ENCODE measurements around the gene CRTC1.

CRTC1 gene

DNA sequence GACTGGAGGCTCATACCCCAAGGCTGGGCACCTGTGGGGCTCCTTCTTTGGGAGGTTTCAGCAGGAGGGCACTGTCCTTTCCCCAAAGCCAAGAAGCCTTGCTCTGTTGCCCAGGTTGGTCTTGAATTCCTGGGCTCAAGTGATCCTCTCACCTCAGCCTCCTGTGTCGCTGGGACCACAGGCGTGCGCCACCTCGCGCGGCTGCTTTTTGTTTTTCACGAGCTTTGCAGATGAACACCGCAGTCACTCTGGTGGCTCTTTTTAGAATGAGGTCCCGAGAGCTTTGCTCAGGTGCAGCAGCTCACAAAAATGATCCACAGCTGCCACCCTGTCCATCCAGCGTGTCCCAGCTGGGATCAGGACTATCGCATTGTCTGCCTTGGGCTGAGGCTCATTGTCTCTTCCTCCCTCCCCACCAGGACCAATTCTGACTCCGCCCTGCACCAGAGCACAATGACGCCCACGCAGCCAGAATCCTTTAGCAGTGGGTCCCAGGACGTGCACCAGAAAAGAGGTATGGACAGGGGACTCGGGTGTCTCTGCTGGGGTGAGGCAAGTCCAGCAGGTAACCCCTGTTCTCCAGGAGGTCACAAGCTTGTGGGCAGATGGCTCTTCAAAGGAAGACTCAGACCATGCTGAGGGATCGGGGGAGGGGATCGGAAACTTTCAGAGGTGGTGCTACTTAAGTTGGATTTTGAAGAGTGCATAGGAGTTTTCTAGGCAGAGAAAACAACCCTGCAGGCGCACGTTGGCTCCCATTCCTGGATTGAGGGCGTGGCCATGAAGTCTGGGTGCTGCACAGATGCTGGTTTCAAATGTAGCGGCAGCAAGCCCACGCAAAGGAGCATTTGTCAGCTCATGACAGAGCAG lies 66.1 kb downstream of the CRTC1 start:
- no peak for DNase-seq (ENCODE audit: low read depth)

DNA sequence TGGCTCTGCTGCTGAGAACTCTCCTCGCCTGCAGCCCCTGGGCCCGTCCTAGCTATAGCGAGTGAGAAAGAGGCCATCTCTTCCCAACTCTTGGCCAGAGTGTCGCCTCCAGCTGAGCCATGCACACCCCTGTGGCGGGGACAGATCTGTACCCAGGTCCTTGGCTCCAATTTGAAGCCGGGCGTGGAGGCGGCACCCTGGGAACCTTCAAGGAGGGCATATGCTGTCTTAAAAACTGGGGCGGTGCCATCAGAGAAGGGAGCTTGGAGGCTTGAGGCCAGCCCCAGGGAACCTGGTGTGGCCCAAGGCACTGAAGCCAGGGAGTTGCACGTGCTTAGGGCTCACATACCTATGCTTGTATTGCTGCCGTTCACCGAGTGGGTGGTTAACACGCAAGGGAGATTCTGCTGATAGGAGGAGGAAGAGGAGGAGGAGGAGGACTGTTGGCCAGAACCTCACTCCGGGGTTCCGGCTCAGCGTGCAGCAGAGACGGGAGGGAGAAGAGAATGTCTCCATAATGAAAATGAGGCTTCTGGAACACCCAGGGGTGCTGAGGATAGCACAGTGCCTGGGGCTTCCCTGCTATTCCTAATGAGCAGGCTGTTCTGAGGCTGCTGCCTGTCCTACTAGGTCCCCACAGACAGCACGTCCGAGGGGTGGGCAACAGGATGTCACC lies 67.0 kb downstream of the CRTC1 start:
- no peak for DNase-seq (ENCODE audit: low read depth)

DNA sequence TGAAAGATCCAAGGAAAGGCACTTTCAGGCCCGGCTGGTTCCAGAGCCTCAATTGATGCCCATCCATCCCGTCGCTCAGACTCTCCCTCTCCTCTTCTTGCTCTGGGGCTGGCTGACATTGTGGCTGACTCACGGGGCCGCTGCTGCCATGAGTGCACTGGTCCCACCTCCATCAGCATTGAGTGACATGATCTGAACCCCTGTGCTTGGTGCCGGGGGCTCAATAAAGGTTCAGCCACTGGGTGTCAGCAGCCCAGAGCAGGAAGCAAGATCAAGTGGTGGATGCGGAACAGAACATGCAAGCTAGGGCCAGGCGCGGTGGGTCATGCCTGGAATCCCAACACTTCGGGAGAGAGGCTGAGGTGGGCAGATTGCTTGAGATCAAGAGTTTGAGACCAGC lies 68.1 kb downstream of the CRTC1 start:
- no peak for DNase-seq (ENCODE audit: low read depth)

DNA sequence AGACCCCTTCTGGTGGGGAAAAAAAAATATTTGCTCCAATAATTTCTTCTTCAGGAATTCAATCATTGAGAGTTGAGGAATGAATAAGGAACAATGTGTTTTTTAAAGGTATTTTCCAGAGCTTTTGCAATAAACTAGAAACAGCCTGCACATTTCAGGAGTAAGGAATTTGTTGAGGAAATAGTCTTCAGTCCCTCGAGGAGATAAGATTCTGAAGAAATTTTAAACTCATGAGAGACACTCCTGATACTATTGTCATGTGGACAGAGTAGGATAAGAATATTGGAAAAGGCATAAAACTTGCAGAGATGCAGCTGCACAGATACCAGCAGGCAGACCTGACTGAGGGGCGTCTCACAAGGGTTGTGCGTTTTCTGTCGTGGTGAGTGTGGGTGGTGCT lies 71.0 kb downstream of the CRTC1 start:
- no peak for DNase-seq (ENCODE audit: low read depth)

DNA sequence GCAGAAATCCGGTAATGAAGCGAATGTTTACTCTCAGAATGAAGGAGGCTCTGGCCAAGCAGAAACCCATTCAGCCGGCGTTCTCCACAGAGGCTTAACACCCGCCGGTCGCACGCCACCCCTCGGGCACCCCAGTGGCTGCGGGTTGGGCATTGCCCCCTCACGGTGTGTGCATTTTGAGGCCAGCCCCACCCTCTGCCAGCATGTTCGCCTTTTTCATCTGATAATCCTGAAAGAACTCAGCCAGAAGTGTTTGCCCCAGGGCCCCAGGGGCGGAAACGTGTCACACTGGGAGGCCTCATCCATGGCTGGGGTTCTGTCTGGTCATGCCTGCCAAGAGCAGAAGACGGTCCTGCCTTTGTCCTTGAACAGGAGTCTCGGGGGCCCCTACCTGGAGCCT lies 73.4 kb downstream of the CRTC1 start:
- no peak for DNase-seq (ENCODE audit: low read depth)

DNA sequence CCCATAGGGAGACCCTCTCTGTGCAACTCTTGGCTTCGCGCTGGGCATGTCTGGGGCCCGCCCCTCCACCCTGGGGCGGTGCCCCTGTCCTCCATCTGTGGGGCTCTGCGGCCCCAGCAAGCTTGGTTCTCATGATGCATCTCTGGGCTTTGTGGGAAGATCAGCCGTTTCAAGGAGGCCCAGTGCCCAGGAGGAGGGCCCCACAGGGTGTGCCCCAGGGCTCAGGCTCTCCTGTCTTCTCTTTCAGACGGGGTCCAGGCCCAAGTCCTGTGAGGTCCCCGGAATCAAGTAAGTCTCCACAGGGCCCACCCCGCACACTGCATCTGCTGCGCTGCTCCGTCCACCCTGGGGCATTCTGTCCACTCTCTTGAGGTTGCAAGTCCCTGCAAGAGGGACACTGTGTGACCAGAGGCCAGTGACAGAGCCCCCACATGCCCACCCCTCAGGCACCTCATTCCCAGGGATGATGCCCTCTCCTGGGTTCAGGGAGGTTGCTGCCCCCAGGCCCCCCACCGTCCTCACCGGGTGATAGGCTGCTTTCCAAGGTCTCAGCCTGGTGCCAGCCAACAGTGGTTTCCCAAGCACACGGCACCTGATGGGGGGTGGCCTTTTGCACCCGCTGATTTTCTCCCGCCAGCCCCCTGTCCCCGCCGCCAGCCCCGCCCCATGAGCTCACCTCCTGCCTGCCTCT lies 76.0 kb downstream of the CRTC1 start:
- no peak for DNase-seq (ENCODE audit: low read depth)

DNA sequence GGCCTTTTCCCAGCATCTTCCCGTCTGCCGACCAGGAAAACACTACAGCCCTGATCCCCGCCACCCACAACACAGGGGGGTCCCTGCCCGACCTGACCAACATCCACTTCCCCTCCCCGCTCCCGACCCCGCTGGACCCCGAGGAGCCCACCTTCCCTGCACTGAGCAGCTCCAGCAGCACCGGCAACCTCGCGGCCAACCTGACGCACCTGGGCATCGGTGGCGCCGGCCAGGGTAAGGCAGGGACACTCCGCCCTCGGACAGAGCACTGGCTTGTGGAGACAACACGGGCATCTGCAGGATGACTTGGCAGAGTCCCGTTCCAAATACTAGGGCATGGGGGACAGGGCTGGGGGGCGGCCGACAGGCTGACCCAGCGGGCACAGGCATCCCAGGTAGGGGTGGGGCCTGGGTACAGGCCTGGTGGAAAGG lies 76.5 kb downstream of the CRTC1 start:
- DNase-seq (ENCODE audit: low read depth) = no peak

DNA sequence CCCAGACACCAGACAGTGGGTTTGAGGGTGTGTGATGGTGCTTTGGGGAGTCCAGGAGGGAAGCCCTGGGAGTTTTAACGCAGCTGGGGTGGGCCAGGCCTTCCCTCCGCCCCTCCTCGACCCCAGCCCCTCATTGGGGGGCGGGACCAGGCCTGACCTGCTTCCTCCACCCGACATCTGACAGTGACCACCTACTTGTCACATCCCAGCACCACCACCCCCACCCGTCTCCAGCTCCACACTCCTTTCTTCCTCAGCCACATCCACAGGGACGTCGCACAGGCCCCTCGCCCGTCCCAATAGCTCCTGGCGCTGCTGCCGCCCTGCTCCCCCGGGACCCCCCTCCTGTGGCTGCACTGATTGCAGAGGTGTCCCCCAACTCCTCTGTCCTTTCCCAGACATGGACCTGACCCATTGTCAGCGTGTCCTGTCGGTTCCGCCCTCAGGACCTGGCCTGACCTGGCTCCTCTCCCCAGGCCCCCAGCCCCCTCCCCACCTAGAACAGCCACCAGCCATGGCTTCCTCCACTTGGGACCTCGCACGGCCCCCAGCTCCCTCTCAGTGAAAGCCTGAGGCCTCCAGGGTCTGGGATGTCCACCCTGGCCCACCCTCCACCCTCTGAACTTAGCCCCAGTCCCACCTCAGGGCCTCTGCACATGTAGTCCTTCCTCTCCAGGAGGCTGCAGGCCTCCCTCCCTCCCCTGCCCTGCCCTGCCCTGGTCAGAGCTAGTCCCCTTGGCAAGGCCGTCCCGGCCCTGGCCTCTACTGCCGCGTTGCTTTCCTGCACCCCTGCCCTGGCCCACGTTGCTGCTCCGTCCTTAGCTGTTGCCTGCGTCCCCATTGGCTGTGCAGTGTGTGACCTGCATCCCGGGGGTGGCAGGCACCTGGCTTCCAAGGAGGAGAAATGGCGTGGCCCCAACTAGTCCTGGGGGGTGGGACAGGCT lies 77.2 kb downstream of the CRTC1 start:
- no peak for DNase-seq (ENCODE audit: low read depth)

DNA sequence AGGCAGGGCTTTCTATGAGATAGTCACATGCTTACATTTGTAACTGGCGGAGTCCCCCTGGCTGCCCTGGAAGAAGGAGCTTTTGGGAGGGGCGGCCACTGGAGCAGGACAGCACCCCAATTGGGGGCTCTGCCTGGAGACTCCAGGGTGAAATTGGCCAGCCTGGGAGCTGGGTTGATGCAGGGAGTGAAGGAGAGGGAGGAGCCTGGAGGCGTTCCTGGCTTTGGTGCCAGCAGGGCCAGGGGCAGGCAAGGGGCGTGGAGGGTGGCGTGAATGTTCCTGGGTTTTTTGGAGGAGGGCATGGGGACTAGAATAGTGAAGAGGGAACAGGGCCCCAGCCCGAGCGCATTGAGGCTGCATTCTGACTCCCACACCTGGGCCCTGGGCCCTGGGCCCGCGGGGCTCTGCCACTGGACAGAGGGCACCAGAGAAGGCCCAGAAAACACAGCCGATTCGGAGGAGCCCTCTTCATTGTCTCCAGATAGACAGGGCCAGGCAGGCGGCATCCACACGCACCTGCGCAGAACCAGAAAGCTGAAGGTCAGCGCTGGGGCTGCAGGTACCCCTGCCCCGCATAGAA lies 78.1 kb downstream of the CRTC1 start:
- no peak for DNase-seq (ENCODE audit: low read depth)

DNA sequence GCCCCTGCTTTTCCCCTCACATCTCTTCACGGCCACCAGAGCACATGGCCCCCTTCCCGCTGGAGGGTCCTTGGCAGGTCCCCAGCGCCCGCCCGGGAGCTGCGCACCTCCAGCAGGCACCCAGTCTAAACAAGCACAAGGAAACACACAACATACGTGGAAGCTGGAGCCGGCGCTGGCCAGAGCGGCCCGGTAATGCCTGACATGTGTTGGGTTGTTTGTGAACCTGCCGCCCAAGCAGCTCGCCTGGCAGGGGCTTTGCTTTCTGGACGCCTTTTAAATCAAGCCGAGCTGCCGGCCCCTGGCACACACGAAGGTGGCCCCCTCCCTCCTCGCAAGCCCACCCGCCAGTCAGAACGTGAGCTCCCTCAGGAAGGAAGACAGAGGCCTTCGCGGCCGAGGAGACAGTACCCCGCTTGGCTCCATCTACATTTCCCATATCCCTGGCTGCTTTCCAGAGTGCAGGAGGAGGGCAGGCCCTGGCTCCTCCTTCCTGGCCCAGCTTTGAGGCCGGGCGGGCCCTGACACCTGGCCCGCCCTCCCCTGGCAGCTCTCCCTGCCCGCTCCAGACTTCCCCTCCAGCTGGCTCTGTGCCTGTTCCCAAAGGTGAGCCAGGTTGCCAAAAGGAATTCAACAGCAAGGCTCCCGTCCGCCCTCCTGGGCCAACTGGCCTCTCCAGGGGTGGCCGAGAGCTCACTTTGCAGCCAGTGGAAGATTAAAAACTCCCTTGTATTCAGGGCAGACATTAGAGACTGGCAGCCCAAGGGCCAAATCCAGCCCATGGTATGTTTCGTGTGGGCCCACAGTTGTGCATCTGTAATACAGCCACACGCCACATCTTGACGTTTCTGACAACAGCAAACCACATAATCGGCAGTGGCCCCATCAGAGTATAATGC lies 78.9 kb downstream of the CRTC1 start:
- no peak for DNase-seq (ENCODE audit: low read depth)

DNA sequence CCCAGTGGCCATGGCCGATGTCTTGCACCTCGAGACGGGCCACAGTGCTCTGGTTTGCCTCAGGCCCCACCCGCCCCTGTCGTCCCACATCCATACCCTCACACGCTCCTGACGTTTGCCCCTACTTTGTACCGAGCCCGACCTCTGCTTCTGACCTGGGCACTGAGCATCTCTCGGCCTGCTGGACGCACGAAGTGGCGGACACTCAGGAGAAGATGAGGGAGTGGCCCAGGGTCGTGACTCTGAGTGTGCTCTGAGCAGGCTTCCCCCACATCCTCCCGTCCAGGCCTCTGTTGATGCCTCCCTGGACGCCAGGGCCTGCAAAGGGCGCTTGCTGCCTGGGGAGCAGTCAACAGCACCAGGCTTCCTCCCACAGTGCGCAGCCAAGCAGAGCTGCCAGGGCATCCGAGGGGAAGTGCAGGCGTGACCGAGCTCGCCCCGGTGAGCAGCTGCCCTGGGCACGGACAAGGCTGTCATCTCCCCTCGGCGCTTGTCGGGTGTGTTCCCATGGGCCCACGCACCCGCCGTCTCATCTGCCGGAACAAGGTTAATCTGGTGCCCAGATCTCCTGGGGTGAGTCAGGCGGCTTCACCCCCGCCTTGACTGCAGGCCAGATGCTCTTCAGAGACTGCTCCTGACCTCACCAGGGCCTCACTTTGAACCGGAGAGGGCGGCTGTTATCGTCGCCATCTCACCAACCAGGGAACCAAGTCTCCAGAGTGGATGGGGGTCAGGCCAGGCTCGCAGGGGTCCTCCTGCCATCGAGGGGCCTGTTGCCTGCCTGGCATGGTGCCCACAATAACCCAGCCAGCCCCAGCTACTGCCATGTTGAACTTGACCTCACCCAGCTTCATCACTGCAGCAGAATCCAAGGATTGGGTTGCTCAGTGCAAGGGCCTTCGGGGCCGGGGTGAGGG lies 80.5 kb downstream of the CRTC1 start:
- no peak for DNase-seq (ENCODE audit: low read depth)

DNA sequence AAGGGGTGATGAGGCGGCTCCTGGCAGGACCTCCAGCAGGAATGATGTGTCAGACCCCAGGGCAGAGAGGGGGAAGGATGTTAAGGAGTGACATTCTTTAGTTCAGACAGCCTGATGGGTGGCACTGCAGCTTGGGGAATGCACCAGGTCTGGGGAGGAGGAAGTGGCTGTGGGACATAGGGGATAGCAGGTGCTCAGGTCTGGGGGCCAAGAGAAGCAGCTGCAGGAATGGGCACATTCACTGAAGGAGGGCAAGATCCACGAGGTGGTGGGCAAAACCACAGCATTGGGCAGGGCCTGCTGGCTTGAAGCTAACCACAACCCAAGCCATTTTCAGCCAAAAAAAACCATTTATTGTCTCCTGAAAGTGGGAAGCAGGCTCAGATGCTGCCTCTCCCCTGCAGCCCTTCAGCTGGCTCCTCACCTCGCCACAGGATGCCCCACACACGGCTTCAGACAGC lies 81.1 kb downstream of the CRTC1 start:
- no peak for DNase-seq (ENCODE audit: low read depth)

DNA sequence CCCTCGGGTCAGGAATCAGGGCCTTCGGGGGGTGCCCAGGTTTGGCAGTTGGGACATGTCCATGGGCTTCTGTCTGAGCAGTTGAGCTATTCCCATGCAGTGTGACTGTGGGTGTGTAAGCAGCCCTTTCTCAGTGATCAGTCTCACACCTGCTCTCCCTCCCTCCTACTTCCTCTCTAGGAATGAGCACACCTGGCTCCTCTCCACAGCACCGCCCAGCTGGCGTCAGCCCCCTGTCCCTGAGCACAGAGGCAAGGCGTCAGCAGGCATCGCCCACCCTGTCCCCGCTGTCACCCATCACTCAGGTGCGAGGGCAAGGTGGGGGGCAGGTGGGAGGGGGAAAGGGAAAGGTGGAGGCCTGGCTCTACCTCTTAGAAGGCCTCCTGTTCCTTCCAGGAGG lies 81.7 kb downstream of the CRTC1 start:
- no peak for DNase-seq (ENCODE audit: low read depth)

DNA sequence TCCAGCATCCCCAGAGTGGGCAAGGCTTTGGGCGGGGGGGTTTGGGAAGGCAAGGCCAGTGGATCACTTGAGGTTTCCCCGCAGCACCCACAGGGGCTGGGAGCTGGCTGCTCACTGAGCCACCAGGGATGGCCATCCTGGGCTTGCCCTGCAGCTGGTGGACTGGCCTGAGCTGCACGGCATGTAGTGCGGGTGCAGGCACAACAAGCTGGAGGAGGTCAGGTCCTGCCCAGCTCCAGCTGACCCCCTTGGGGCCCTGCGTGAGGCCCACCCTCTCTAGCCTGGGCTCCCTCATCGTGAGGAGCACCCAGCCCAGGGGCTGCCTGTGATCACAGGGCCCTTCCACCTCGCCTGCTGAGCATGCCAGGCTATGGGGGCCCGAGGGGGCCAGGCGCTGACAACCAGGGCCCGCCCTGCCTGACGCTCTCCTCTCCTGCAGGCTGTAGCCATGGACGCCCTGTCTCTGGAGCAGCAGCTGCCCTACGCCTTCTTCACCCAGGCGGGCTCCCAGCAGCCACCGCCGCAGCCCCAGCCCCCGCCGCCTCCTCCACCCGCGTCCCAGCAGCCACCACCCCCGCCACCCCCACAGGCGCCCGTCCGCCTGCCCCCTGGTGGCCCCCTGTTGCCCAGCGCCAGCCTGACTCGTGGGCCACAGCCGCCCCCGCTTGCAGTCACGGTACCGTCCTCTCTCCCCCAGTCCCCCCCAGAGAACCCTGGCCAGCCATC lies 84.7 kb downstream of the CRTC1 start:
- DNase-seq (ENCODE audit: low read depth) = no peak

DNA sequence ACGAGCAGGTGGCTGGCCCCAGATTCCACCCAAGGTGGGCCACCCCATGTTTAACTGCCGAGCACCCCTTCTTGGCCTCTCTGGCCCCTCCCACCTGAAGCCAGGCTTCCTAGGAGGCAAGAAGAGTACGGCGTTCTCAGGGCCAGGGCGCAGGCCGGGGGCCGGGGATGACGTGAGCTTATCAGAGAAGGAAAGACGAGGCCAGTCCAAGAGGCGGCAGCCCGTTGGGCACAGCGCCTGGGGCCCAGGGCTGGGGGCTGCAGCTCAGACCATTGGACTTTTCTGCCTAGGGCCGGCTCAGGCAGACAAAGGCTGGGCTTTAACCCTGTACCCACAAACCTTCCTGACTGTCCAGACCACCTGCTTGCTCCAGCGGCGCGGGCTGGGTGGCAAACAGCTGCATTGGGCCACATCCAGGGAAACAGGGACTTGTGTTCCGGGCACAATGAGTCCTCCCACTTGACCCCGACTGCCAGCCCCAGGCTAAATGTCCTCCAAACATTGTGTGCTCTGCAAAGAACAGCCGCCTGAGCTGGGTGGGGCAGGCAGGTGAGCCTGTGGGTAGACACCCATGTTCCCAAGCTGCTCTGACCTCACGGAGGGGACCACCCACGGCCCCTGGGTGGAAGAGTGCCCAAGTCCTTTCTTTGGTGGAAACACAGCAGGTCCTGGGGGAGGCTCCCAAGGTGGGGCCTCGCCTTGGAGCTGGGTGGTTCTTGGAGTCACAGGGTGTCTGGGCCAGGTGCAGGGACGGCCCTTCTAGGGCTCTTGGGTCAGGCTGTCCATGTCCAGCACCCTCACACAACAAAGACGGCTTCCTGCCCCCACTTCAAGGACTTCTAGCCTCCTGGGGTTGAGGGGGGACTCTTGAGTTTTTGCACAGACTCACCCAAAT lies 85.8 kb downstream of the CRTC1 start:
- no peak for DNase-seq (ENCODE audit: low read depth)

DNA sequence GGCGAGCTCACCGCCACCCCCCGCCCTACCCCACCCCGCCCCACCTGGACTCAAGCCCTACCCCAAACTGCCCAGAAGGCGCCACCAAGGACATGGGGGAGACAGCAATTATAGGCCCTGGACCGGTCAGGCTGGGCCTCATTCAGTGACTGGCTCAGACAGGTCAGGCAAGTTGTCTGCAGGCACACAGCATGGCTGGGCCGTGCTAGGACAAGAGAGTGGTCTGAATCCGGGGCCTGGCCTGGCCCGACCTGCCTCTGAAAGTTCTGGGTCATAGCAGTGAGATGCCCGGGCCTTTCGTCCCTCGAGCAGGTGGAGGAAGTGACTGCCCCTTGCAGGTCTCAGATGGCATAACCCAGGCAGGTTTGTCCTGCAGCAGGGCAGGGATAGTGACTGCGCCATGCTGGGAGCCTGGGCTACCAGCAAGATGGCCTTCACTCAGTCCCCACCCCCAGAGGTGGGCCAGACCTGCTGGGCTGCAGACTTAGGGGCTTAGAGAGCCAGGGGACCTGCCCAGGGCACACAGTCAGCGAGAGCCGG lies 86.6 kb downstream of the CRTC1 start:
- no peak for DNase-seq (ENCODE audit: low read depth)
